ENCODE data around the gene SH3D21.

The SH3D21 gene

DNA sequence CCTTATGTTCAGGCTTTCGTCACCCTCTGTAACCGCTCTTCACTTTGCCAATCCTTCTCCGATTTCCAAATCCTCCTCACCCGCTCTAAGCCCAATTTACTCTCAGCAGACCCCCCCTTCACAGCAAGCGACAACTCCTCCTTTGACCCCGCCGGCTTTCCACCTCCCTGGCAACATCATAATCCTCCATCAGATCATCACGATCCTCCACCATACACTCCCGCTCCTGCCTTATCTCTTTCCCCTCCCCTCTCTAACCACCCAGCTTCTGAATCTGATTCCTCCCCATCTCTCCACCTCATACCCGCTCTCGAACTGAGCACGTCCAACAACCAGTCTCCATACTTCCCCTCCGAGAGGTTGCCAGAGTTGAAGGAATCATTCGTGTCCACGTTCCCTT is 24.8 kb downstream of the SH3D21 start:
- DNase-seq = no peak

DNA sequence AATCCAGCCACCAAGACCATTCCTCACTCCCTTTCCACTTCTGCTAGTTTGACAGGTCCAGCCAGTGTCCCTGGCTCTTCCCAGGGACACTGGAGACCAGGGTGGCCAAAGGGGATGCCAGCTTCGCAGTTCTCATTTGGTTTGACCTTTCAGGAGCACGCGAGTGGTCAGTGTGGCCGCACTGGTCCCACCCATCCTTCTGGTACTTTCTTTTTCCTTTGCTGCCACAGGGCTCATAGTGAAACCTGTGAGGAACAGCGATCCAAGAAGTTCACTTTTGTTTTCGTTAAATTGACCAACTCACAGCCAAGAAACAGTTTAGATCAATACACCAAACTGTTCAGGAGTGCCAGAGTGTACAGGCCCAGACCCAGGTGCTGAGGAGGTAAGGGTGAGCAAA is 31.7 kb downstream of the SH3D21 start:
- DNase-seq = no peak

GRCh38 chr1:36339215-36339614 is 33.0 kb downstream of the SH3D21 start:
- no peak for DNase-seq

DNA sequence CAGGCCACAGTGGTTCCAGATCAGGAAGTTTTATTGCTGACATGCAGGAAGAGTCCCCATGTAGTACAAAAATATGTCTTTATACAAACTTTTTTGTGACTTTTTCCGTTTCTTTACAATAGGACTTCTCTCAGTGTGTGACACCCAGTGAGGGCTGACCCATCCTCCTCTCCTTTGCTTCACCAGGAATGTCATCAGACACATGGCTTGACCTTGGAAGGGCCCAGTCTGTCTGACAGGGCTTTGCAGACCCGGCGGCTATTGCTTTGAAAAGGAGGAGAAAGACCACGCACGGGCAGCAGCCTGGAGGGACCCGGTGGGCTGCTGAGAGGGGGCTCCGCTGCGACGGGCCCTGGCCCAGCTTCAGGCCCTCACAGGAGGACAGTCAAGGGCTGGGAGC is 33.4 kb downstream of the SH3D21 start:
- DNase-seq = no peak

GRCh38 chr1:36341626-36342320 is 35.6 kb downstream of the SH3D21 start:
- DNase-seq = no peak

DNA sequence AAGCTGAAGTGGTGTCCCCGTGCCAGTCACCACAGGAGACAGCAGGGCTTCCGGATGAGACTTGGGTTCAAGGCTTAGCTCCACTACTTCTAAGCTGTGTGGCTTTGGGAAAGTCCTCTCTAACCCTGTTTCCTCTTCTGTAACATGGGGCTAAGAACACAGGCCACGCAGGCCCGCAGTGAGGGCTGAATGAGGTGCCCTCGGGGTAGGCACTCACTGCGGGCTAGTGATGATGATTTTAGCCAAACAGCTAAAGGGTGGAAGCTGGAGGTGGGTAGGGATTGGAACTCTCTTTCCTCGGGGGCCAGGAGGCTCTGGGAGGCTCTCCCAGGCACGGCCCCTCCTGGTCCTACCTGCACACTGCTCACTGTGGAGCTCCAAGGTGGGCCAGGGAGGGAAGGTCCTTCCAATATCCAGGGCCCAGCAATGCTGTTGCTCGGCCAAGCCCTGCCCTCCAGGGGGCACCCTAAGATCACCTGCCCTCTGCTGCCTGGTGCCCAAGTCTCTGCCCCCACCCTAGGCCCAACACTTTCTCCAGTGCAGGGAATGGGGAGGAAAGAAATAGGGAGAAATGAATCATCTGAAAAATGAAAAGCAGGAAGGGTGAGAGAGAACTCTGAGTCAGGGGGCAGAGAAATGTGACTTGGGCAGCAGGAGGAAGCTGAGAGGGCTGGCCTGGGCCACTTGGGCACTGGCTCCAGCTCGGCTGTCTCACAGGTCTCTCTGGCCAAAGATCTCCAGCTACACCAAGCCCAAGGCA is 36.4 kb downstream of the SH3D21 start:
- peak; percentile 70 for DNase-seq

- DNase-seq = no peak
Measured at GRCh38 chr1:36343651-36344394, 37.7 kb downstream of the SH3D21 start.

DNA sequence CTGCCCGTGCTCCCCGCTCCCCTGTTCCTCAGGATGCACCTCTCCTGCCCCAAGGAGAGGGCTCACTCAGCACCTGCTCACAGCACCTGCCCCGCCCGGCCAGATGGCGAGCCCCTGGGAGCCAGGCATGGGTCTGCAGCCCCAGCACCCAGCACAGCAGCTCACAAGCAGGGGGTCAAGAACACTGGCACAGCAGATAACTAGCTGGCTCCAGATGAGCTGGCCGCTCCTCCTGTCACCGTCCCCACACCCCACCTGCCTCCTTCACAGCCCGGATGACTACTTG is 38.2 kb downstream of the SH3D21 start:
- DNase-seq = no peak

DNA sequence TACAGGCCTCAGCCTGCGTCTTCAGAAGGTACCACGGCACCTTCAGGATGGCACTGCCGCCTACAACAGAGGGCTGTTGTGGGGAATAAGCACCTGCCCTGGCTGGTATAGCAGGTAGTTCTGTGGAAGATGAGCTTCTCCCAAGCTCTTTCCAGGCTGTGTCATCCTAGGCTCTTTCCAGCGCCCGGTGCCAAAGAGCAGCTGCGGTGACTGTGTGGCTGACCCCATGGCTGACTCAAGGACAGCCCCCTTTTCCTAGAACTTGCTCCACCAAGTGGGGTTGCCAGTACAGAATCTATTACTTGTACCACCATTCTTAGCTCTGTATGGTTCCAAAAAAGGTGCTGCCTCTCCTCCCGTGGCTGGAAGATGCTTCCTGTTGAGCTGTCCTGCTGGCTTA is 39.2 kb downstream of the SH3D21 start:
- no peak for DNase-seq

GRCh38 chr1:36346741-36347370 is 40.7 kb downstream of the SH3D21 start:
- no peak for DNase-seq

- no peak for DNase-seq
Measured at GRCh38 chr1:36349241-36349671, 43.1 kb downstream of the SH3D21 start.

GRCh38 chr1:36349839-36350238 is 43.7 kb downstream of the SH3D21 start:
- DNase-seq = no peak

DNA sequence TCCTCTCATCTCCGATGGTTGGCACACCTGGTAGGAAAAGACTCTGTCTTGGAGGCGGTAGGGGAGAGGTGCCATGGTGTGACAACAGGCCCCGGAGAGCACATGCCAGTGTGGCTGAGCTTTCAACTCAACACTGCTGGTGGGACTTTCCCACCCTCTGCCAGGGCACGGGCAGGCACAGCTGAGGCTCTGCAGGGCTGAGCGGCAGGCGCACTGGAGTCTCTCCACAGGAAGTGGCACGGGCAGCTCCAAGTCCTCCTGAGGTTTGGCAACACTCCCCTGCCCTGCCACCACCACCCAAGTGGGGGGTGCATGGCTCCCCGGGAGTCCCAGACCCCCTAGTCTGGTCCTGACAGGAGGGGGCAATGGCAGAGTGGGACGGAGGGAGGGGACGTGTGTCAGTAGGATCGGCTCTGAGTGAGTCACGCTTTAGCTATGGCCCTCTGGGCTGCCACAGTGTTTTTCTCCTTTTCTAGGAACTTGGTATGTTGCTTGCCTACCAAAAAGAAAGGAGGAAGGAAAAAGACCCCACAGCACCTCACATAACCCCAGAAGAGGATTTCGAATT is 44.6 kb downstream of the SH3D21 start:
- peak; percentile 61 for DNase-seq

DNA sequence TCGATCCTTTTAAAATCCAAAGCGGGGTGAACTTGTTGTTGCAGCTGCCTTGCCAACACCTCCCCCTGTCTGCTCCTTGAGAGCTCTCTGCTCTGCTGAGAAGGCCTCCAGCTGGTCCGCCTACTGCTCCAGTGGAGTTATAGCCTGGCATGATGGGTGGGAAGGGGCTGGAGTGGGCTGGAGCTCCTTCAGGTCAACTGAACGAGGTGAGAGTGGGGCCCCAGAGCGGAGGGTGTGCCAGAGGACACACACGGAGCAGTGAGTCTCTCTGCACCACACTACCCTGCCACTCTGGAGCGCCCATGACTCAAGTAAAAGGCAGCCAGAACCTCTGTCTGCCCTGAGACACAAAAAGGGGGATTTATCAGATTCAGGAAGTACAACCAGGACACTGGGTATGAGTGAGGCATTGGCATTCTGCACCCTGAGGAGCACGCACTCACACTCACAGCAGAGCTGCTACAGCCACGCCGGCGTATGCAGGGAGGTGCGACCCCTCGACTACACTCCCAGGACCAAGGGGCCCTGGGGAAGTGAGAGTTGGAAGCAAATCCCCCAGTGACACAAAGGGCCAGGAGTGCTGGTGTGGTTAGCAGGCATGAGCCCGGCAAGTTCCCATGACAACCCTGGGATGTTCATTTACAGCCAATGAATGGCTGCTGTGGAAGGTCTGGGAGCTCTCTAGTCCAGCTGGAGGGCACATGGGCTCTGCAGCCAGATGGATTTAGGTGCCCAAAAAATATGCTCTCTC is 45.2 kb downstream of the SH3D21 start:
- no peak for DNase-seq

DNA sequence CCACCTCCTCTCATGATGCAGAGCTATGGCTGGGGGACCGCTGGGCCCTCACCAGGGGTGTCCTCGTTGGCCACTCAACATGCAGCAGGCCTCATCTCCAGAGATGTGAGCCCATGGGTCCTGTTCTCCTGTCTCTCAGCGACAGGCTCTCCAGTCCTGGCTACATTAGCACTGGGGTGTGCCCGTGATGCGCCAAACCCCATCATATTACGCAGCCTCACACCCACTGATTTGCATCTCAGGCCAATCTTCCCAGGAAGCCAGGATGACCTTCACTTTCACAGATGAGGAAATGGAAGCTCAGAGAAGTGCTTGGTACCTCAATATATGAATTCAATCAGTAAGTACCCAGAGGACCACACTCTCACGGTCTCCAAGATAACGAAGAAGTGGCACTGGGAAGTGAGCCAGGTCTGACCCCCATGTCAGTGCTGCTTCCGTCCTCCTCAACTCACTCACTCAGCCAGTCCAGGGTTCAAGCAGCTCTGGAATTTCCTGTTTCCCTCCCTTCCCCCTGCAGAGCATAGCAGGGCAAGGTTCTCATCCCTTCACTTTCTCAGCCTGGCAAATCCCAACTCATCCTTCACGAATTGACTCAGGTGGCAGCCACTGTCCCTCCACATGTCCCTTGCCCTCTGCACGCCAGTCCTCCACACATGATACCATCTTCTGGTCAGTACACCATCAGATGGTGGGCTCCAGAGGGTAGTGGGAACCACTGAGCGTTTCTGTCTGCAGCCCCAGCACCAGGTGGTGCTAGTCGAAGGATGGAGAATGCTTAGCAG is 46.1 kb downstream of the SH3D21 start:
- no peak for DNase-seq

GRCh38 chr1:36352910-36353878 is 47.0 kb downstream of the SH3D21 start:
- DNase-seq = no peak

- DNase-seq = no peak
Measured at GRCh38 chr1:36354486-36354885, 48.3 kb downstream of the SH3D21 start.

DNA sequence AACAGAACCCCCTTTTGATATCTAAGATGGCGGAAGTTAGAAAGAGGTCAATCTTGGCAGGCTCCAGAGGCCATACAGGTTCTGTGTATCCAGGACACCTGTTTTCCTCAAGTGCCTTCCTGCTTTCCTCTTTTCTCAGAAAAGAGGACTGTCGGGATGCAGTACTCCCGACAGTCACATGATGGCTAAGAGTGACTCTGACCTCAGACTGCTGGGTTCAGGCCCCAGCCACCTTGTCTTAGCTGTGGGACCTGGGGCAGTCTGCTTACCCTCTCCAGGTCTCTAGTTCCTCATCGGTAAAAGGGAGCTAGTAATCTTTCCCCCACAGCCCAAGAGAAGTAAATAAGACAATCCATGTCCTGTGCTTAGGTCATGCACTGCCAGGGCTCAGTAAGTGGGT is 49.6 kb downstream of the SH3D21 start:
- no peak for DNase-seq

DNA sequence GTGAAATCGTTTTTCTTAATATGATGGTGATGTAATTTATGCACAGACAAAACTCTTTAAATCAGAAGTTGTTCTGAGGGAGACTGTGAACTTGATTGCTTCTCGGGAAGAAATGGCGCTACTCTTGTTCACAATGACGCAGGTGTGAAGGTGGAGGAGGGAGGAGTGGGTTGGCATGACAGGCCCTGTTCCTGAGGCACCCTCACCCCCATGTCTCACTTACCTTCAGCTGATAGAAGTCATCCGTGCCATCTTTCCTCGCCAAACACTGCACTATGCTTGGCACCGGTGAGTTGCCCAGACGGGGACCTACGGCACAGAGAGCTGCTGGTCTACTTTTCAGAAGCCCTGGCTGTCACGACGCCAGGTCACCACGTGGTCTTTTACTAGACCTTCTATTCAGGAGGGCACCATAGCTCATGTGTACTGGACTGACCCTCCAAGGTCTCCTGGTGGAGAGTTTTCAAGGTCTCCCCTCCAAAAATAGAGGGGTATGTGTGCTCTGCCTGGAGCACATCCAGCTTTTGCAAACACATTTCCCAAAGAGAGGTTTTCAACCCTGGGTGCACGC is 52.4 kb downstream of the SH3D21 start:
- DNase-seq = no peak

- no peak for DNase-seq
Measured at GRCh38 chr1:36359383-36359782, 53.2 kb downstream of the SH3D21 start.

Data from CD4-positive, alpha-beta T cell treated with Interleukin-10 for 1 hour (primary cell).